Urothelium cell line (cell line): ENCODE measurements around the gene SNX14.
"Not testable (repeated sequence)": the region's sequence is repeated elsewhere in the genome, so short reads cannot be mapped to it uniquely, and the experiment has no call there.

Experiments used
- DNase-seq: peaks from one replicate; pipeline ENCODE4 v3.0.0; 2011; ENCODE audit warnings: low spot score, mixed read lengths
- FAIRE-seq: peaks from 2 replicates; lab custom pipeline; 2011; peaks lifted over from hg19 to GRCh38; lab: Jason Lieb, UNC

SNX14 gene

GRCh38 chr6:85585741-85586140, 7.9 kb downstream of the SNX14 start:
- DNase-seq = no peak
- no peak for FAIRE-seq

- DNase-seq, FAIRE-seq: not testable (repeated sequence)
Measured at GRCh38 chr6:85582832-85583231, 10.8 kb downstream of the SNX14 start.

GRCh38 chr6:85581572-85581971, 12.1 kb downstream of the SNX14 start:
- DNase-seq (no peak), FAIRE-seq (no peak)

- FAIRE-seq (no peak), DNase-seq (no peak)
Measured at GRCh38 chr6:85580878-85581267, 12.8 kb downstream of the SNX14 start.

- no peak for DNase-seq
- FAIRE-seq = no peak
Measured at GRCh38 chr6:85580118-85580877, 13.4 kb downstream of the SNX14 start.

GRCh38 chr6:85579581-85579980, 14.1 kb downstream of the SNX14 start:
- DNase-seq (no peak), FAIRE-seq (no peak)

- DNase-seq (no peak), FAIRE-seq (no peak)
Measured at GRCh38 chr6:85576476-85576875, 17.2 kb downstream of the SNX14 start.

GRCh38 chr6:85574932-85575598, 18.6 kb downstream of the SNX14 start:
- DNase-seq (no peak), FAIRE-seq (no peak)

- no peak for DNase-seq
- FAIRE-seq = no peak
Measured at GRCh38 chr6:85569323-85569722, 24.3 kb downstream of the SNX14 start.

GRCh38 chr6:85568411-85568810, 25.2 kb downstream of the SNX14 start:
- no peak for FAIRE-seq
- DNase-seq = no peak

- FAIRE-seq = no peak
Measured at GRCh38 chr6:85565736-85566135, 27.9 kb downstream of the SNX14 start.

GRCh38 chr6:85564223-85564622, 29.4 kb downstream of the SNX14 start:
- not testable (repeated sequence) for FAIRE-seq, DNase-seq

More at GRCh38 chr6:85565736-85566135, 27.9 kb downstream of the SNX14 start:
- DNase-seq = no peak

GRCh38 chr6:85561750-85562357, 31.8 kb downstream of the SNX14 start:
- no peak for FAIRE-seq
- DNase-seq = no peak

GRCh38 chr6:85556992-85557668, 36.5 kb downstream of the SNX14 start:
- no peak for DNase-seq
- no peak for FAIRE-seq

- no peak for FAIRE-seq
Measured at GRCh38 chr6:85552652-85553051, 41.0 kb downstream of the SNX14 start.

GRCh38 chr6:85551264-85551663, 42.4 kb downstream of the SNX14 start:
- FAIRE-seq (no peak), DNase-seq (no peak)

More at GRCh38 chr6:85552652-85553051, 41.0 kb downstream of the SNX14 start:
- DNase-seq = no peak

GRCh38 chr6:85547719-85548118, 45.9 kb downstream of the SNX14 start:
- FAIRE-seq = no peak
- no peak for DNase-seq

- FAIRE-seq (no peak), DNase-seq (no peak)
Measured at GRCh38 chr6:85544776-85545175, 48.9 kb downstream of the SNX14 start.

- no peak for DNase-seq
Measured at GRCh38 chr6:85537055-85537494, 56.6 kb downstream of the SNX14 start.

GRCh38 chr6:85524281-85524680, 69.4 kb downstream of the SNX14 start:
- not testable (repeated sequence) for DNase-seq, FAIRE-seq

More at GRCh38 chr6:85537055-85537494, 56.6 kb downstream of the SNX14 start:
- FAIRE-seq = no peak

GRCh38 chr6:85516168-85516567, 77.5 kb downstream of the SNX14 start:
- FAIRE-seq (no peak), DNase-seq (peak; percentile 5)
